Esophagus squamous epithelium (tissue), 5 donors: ENCODE measurements around the gene SLC22A3. TPM values are rescaled to one million over a fixed set of nuclear protein-coding genes. Genes with fewer than 3 reads are reported as not detected.

Source experiments
- DNase-seq: peaks from one replicate; lab custom pipeline; 2025; lab: John Stamatoyannopoulos, UW
- H3K27ac ChIP-seq, 4 donors: fragments of 200-600 bp; sonication (generic); one replicate each; pipeline ENCODE4 v1.5.1; 2016 to 2019; ENCODE audit warnings: mild to moderate bottlenecking in 1 of 4
- H3K27me3 ChIP-seq, 4 donors: fragments of 200-600 bp; sonication (generic); 1 replicate in 3 of 4; 2 replicates in 1 of 4; pipeline versions ENCODE4 v1.5.1 to v1.6.0; 2017 to 2021; ENCODE audit warnings: antibody characterized with exemption in 1 of 4
- H3K36me3 ChIP-seq, 3 donors: fragments of 200-600 bp; sonication (generic); one replicate each; pipeline ENCODE4 v1.5.1; 2016 to 2019
- H3K4me1 ChIP-seq, 3 donors: fragments of 200-600 bp; sonication (generic); one replicate each; pipeline ENCODE4 v1.5.1; 2017 to 2019
- H3K4me3 ChIP-seq, 4 donors: fragments of 200-600 bp; sonication (generic); 1 replicate in 3 of 4; 2 replicates in 1 of 4; pipeline ENCODE4 v1.5.1; 2016 to 2019; ENCODE audit warnings: mild to moderate bottlenecking in 2 of 4, moderate library complexity in 1 of 4
- H3K9me3 ChIP-seq, 3 donors: fragments of 200-600 bp; sonication (generic); one replicate each; pipeline ENCODE4 v1.5.1; 2016 to 2019
- POLR2A ChIP-seq, 4 donors: fragments of 450-650 bp; IDR thresholded peaks; one replicate each; pipeline ENCODE4 v1.6.1; 2017; ENCODE audit warnings: antibody characterized with exemption in 4 of 4, mild to moderate bottlenecking in 4 of 4, moderate library complexity in 3 of 4
- WGBS, 2 donors: methylation state at CpG; one replicate each; pipeline ENCODE4 v1.1.5; 2018; 5-methylcytosine and 5-hydroxymethylcytosine counted together
- intact Hi-C: fragments of 100-400 bp; cut with DNase I; formaldehyde crosslinking; loops from one replicate; pipeline ENCODE4 v1.15.0; 2022
- total RNA-seq, 4 donors: library from RNA; depleted of rRNA; stranded (reverse); fragments of >200 nt; gene quantifications; one replicate each; pipeline ENCODE4 v1.1.0, GENCODE V29; 2016
- TF ChIP-seq, protein P1 (sequence below), 6 experiments: fragments of 450-650 bp in 4 of 6; fragments of 200-600 bp in 2 of 6; sonication (generic) in 2 of 6; IDR thresholded peaks; one replicate each; pipeline ENCODE4 v1.5.1; 2016 to 2019; ENCODE audit warnings: antibody characterized with exemption in 6 of 6, mild to moderate bottlenecking in 4 of 6, moderate library complexity in 4 of 6
- donor health status: DM: yes; HTN: yes; CAD: no.

SLC22A3 gene
- total RNA-seq, 4 donors from 2014 or later: 5.5 to 14.2 (median 12.0) TPM

DNA sequence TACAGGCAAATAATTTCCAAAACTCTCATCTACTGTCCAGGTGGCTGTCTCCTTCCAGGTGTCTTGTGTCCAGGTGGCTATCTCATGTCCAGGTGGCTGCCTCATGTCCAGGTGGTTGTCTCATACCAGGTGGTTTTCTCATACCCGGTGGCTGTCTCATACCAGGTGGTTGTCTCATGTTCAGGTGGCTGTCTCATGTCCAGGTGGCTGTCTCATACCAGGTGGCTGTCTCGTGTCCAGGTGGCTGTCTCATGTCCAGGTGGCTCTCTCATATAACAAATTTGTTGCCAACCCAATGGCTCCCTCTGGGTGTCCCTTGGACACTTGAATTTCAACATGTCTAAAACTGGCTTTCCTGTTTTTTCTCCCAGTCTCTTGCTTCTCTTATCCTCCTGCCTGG, 14.3 kb upstream of the SLC22A3 start:
- Histone ChIP-seq H3K9me3 (no peaks in the 10 kb centered on the region), H3K4me3 (no peak overlapping the region), H3K36me3 (no peaks in the 10 kb centered on the region), H3K27ac (no peak overlapping the region), H3K27me3 (no peaks in the 10 kb centered on the region), H3K4me1 (no peaks in the 10 kb centered on the region)
- no peak for DNase-seq
- TF ChIP-seq, protein P1, sequence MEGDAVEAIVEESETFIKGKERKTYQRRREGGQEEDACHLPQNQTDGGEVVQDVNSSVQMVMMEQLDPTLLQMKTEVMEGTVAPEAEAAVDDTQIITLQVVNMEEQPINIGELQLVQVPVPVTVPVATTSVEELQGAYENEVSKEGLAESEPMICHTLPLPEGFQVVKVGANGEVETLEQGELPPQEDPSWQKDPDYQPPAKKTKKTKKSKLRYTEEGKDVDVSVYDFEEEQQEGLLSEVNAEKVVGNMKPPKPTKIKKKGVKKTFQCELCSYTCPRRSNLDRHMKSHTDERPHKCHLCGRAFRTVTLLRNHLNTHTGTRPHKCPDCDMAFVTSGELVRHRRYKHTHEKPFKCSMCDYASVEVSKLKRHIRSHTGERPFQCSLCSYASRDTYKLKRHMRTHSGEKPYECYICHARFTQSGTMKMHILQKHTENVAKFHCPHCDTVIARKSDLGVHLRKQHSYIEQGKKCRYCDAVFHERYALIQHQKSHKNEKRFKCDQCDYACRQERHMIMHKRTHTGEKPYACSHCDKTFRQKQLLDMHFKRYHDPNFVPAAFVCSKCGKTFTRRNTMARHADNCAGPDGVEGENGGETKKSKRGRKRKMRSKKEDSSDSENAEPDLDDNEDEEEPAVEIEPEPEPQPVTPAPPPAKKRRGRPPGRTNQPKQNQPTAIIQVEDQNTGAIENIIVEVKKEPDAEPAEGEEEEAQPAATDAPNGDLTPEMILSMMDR (IDR thresholded peaks at IDR 0.05): no peak
- no peak for TF ChIP-seq POLR2A (IDR thresholded peaks at IDR 0.05)
- intact Hi-C loops: no loop called here
- 80 to 81% methylated on average over 2 of the region's 2 CpGs for WGBS, 2 donors

DNA sequence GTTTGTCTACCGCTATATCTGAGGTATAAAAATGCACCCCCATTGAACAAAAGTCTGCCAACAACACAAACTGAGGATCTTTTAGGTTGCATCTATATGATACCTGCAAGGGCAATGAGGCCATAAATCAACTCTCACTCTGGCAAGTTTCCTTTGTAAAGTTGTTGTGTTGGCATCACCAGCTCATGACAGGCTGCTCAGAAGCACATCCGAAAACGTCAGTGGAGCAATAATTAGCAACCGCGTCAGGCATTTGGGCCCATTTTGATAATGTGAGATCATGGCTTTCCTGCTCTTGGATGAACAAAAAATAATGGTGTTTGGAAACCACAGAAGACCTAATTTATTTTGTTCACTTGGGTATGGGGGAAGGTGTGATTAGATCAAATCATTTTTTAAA, 12.0 kb upstream of the SLC22A3 start:
- intact Hi-C loops: no loop called here
- no peak overlapping the region for H3K4me3 ChIP-seq
- H3K27me3 ChIP-seq: peaks cover 0 to 3% (median 0%) of the 10 kb centered on the region in 4 donors
- no peaks in the 10 kb centered on the region for H3K4me1 ChIP-seq
- WGBS, 2 donors: 91 to 95% methylated on average over 5 of the region's 5 CpGs
- no peaks in the 10 kb centered on the region for H3K36me3 ChIP-seq
- DNase-seq: no peak
- no peaks in the 10 kb centered on the region for H3K9me3 ChIP-seq
- no peak overlapping the region for H3K27ac ChIP-seq
- TF ChIP-seq, protein P1 (IDR thresholded peaks at IDR 0.05): no peak
- no peak for TF ChIP-seq POLR2A (IDR thresholded peaks at IDR 0.05)

DNA sequence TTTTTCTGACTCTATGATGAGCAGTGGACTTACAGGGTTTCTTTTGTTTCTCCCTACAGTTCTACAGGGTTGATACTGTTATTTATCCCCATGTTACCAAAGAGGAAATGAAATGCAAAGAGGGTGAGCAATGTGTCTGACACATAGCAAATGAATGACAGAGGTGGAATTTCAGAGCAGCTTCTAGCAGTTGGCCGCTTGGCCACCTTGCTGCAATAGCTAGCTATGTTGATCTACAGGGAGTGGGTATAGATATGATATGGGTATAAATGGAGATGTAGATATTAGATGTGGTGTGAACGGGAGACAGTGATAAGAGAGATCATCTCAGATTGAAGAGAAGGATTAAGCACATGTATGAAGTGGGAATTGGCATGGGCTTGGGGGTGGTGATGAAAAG, 10.9 kb upstream of the SLC22A3 start:
- Histone ChIP-seq H3K4me3 (no peak overlapping the region), H3K27ac (no peak overlapping the region), H3K4me1 (no peaks in the 10 kb centered on the region), H3K27me3 (peaks cover 0 to 3% (median 0%) of the 10 kb centered on the region in 4 donors), H3K36me3 (no peaks in the 10 kb centered on the region), H3K9me3 (no peaks in the 10 kb centered on the region)
- WGBS, 2 donors: 85 to 87% methylated on average over 2 of the region's 2 CpGs
- intact Hi-C loops: no loop called here
- no peak for DNase-seq
- no peak for TF ChIP-seq POLR2A (IDR thresholded peaks at IDR 0.05)
- TF ChIP-seq, protein P1 (IDR thresholded peaks at IDR 0.05): peak in 1 of 6 experiments; percentile 23

DNA sequence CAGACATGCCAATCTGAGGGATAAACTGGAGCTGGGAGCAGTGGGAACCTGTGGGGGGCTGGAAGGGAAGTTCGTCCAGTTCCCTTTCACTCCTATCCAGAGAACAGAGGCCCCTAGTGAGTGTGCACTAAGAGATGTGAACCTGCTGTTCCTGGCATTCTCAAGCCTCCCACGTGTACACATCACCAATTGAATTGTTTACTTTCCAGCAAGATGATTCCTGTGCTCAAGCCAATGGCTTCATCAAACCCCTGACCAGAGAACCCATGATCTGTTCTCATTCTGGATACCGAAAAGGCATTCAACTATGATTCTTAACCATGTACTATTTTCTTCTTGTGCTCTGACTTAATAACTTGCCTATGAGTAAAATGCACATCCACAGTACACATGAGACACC, 10.2 kb upstream of the SLC22A3 start:
- 71 to 75% methylated on average over 3 of the region's 3 CpGs for WGBS, 2 donors
- no peak for DNase-seq
- TF ChIP-seq, protein P1 (IDR thresholded peaks at IDR 0.05): no peak
- TF ChIP-seq POLR2A (IDR thresholded peaks at IDR 0.05): no peak
- Histone ChIP-seq H3K27me3 (peaks cover 0 to 3% (median 0%) of the 10 kb centered on the region in 4 donors), H3K27ac (no peak overlapping the region), H3K9me3 (no peaks in the 10 kb centered on the region), H3K36me3 (no peaks in the 10 kb centered on the region), H3K4me3 (no peak overlapping the region), H3K4me1 (no peaks in the 10 kb centered on the region)
- intact Hi-C loops: no loop called here

DNA sequence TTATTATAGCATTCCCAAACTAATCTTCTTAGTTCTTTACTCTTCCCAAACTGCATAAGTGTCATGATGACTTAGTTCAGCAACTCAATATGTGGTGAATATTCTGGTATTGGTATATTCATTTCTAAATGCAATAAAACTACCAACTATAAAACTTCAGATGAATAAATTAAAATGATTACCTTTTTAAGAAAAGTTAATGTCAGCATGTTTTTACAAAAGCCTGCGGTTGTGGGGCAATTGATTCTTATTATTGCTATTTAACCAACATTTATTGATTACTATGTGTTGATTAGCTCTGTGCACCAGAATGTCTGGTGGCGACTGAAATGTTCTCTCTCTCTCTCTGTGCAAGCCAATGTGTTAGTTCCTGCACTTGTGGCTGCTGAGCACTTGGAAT, 5.0 kb upstream of the SLC22A3 start:
- Histone ChIP-seq H3K4me3 (no peak overlapping the region), H3K9me3 (no peaks in the 10 kb centered on the region), H3K4me1 (peaks cover 0 to 7% (median 0%) of the 10 kb centered on the region in 3 donors), H3K36me3 (no peaks in the 10 kb centered on the region), H3K27ac (no peak overlapping the region), H3K27me3 (peaks cover 0 to 16% (median 0%) of the 10 kb centered on the region in 4 donors)
- intact Hi-C loops: loop anchor here (10.0 kb wide), 1 partner anchor 102 kb away; no protein-coding TSS in a partner anchor
- TF ChIP-seq, protein P1 (IDR thresholded peaks at IDR 0.05): no peak
- TF ChIP-seq POLR2A (IDR thresholded peaks at IDR 0.05): no peak
- DNase-seq: no peak
- 89 to 91% methylated on average over 2 of the region's 2 CpGs for WGBS, 2 donors
